ENCODE measurements around the gene HSPA12A. TPM values are rescaled to one million over a fixed set of nuclear protein-coding genes. Genes with fewer than 3 reads are reported as not detected.

HSPA12A gene
- total and polyA plus RNA-seq, 9 of the 15 experiments (the other 6 are each of a cell fraction or from before 2014, with no cell fraction given) = 0.01 to 0.18 (median 0.04) TPM; not detected in 4

GRCh38 chr10:116713846-116714245 lies 28.5 kb downstream of the HSPA12A start (continued):
- TF ChIP-seq, protein P1, sequence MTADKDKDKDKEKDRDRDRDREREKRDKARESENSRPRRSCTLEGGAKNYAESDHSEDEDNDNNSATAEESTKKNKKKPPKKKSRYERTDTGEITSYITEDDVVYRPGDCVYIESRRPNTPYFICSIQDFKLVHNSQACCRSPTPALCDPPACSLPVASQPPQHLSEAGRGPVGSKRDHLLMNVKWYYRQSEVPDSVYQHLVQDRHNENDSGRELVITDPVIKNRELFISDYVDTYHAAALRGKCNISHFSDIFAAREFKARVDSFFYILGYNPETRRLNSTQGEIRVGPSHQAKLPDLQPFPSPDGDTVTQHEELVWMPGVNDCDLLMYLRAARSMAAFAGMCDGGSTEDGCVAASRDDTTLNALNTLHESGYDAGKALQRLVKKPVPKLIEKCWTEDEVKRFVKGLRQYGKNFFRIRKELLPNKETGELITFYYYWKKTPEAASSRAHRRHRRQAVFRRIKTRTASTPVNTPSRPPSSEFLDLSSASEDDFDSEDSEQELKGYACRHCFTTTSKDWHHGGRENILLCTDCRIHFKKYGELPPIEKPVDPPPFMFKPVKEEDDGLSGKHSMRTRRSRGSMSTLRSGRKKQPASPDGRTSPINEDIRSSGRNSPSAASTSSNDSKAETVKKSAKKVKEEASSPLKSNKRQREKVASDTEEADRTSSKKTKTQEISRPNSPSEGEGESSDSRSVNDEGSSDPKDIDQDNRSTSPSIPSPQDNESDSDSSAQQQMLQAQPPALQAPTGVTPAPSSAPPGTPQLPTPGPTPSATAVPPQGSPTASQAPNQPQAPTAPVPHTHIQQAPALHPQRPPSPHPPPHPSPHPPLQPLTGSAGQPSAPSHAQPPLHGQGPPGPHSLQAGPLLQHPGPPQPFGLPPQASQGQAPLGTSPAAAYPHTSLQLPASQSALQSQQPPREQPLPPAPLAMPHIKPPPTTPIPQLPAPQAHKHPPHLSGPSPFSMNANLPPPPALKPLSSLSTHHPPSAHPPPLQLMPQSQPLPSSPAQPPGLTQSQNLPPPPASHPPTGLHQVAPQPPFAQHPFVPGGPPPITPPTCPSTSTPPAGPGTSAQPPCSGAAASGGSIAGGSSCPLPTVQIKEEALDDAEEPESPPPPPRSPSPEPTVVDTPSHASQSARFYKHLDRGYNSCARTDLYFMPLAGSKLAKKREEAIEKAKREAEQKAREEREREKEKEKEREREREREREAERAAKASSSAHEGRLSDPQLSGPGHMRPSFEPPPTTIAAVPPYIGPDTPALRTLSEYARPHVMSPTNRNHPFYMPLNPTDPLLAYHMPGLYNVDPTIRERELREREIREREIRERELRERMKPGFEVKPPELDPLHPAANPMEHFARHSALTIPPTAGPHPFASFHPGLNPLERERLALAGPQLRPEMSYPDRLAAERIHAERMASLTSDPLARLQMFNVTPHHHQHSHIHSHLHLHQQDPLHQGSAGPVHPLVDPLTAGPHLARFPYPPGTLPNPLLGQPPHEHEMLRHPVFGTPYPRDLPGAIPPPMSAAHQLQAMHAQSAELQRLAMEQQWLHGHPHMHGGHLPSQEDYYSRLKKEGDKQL (CRISPR knock-in tag; IDR thresholded peaks at IDR 0.05; ENCODE audit: borderline replicate concordance) = no peak

- intact Hi-C loops (cut with micrococcal nuclease) (no loop called here), in situ Hi-C loops (cut with MboI) (no loop called here)
- Histone ChIP-seq H3K27ac (ENCODE audit: extremely low read depth, low read depth, low read length) (no peak overlapping the region), H3K36me3 (ENCODE audit: control insufficient read depth, insufficient read depth, low read length) (no peaks in the 10 kb centered on the region), H3K79me2 (ENCODE audit: control insufficient read depth, insufficient read depth, low read length) (no peaks in the 10 kb centered on the region), H3K9me3 (replicated peaks; ENCODE audit: control insufficient read depth, insufficient read depth, low read depth, low read length) (no peaks in the 10 kb centered on the region), H3K4me3 (no peak overlapping the region), H3K4me2 (ENCODE audit: insufficient read depth, low read length) (no peak overlapping the region), H3K27me3 (ENCODE audit: control insufficient read depth in 2 of 2, insufficient read depth in 2 of 2, low read length in 2 of 2) (peaks cover 0 to under 1% of the 10 kb centered on the region in 2 experiments; a peak in 2 of 5 replicates), H3K4me1 (replicated peaks in 1 of 2; ENCODE audit: control insufficient read depth in 2 of 2, insufficient read depth in 2 of 2, low read length in 2 of 2) (no peaks in the 10 kb centered on the region), H3K9ac (ENCODE audit: insufficient read depth in 1 of 2, low read depth in 2 of 2, low read length in 2 of 2) (no peak overlapping the region), H2AFZ (ENCODE audit: low read depth, low read length) (no peak overlapping the region), H3K9me1 (ENCODE audit: control insufficient read depth, insufficient read depth, low read length) (no peaks in the 10 kb centered on the region), H4K20me1 (replicated peaks; ENCODE audit: control insufficient read depth, insufficient read depth, low read length) (no peaks in the 10 kb centered on the region)
- no TSS peak for BruUV-seq (replicated peaks)
- ATAC-seq = no peak
- 8% methylated on average over 1 of the region's 2 CpGs for WGBS (ENCODE audit: insufficient coverage, low coverage, missing lambda C conversion rate)
- no peak for DNase-seq (ENCODE audit: extremely low read depth in 1 of 4, low spot score in 3 of 4)
- ChIA-PET POLR2A (no interaction called here), CTCF (ENCODE audit: low intra/inter-chr PET ratio) (no interaction called here)
- no peak for FAIRE-seq
- no peak for TF ChIP-seq ZNF165 (CRISPR knock-in tag; IDR thresholded peaks at IDR 0.05; ENCODE audit: borderline replicate concordance)
- TF ChIP-seq UBTF (IDR thresholded peaks at IDR 0.05; ENCODE audit: borderline replicate concordance in 1 of 2, low read depth in 2 of 2, low read length in 2 of 2) = no peak
- TF ChIP-seq, protein P2, sequence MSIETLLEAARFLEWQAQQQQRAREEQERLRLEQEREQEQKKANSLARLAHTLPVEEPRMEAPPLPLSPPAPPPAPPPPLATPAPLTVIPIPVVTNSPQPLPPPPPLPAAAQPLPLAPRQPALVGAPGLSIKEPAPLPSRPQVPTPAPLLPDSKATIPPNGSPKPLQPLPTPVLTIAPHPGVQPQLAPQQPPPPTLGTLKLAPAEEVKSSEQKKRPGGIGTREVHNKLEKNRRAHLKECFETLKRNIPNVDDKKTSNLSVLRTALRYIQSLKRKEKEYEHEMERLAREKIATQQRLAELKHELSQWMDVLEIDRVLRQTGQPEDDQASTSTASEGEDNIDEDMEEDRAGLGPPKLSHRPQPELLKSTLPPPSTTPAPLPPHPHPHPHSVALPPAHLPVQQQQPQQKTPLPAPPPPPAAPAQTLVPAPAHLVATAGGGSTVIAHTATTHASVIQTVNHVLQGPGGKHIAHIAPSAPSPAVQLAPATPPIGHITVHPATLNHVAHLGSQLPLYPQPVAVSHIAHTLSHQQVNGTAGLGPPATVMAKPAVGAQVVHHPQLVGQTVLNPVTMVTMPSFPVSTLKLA (conservative IDR thresholded peaks at IDR 0.05) = no peak
- TF ChIP-seq PHTF2 (CRISPR knock-in tag; IDR thresholded peaks at IDR 0.05) = no peak
- TF ChIP-seq ZNF217 (CRISPR knock-in tag; IDR thresholded peaks at IDR 0.05) = no peak
- no peak for TF ChIP-seq ZNF75A (CRISPR knock-in tag; IDR thresholded peaks at IDR 0.05)
- TF ChIP-seq RBM17 (IDR thresholded peaks at IDR 0.05; ENCODE audit: borderline replicate concordance, low read depth, low read length) = no peak
- TF ChIP-seq DACH1 (IDR thresholded peaks at IDR 0.05; ENCODE audit: partially characterized antibody) = no peak
- TF ChIP-seq TBL1XR1 (IDR thresholded peaks at IDR 0.05; ENCODE audit: low read length in 2 of 2) = no peak
- no peak for TF ChIP-seq SMARCB1 (IDR thresholded peaks at IDR 0.05; ENCODE audit: insufficient read length, low read depth)
Observed at GRCh38 chr10:116712989-116713543, 29.3 kb downstream of the HSPA12A start.

Measured in K562 (cell line).